Measurements from ENCODE around the gene UBE2H.
"Not testable (repeated sequence)": the region's sequence is repeated elsewhere in the genome, so short reads cannot be mapped to it uniquely, and the experiment has no call there.

UBE2H gene

GRCh38 chr7:129970816-129971215, 18.1 kb upstream of the UBE2H start:
- H3F3A ChIP-seq (ENCODE audit: low read depth) = no peaks in the 10 kb centered on the region

GRCh38 chr7:129969881-129970446, 17.2 kb upstream of the UBE2H start:
- H3K4me3 ChIP-seq (ENCODE audit: low read length, poor library complexity, severe bottlenecking) = no peak overlapping the region
- H3F3A ChIP-seq (ENCODE audit: low read depth) = no peaks in the 10 kb centered on the region
- H3K36me3 ChIP-seq (ENCODE audit: insufficient read depth, low read length) = no peaks in the 10 kb centered on the region
- H3K9ac ChIP-seq (ENCODE audit: low read depth, low read length, poor library complexity, severe bottlenecking) = no peak overlapping the region
- H3K9me3 ChIP-seq (ENCODE audit: insufficient read depth, low read depth, low read length) = no peaks in the 10 kb centered on the region
- no peaks in the 10 kb centered on the region for H3K79me2 ChIP-seq (ENCODE audit: insufficient read depth, low read length)
- no peak overlapping the region for H2AFZ ChIP-seq (ENCODE audit: low read length)
- H3K27me3 ChIP-seq (ENCODE audit: insufficient read depth, low read length, poor library complexity, severe bottlenecking) = no peaks in the 10 kb centered on the region
- no peaks in the 10 kb centered on the region for H3K4me1 ChIP-seq (ENCODE audit: insufficient read depth, low read length, poor library complexity, severe bottlenecking)
- H3K9me2 ChIP-seq (replicated peaks; ENCODE audit: low read depth, low read length) = no peaks in the 10 kb centered on the region
- TF ChIP-seq CTCF (conservative IDR thresholded peaks at IDR 0.05; ENCODE audit: low read length) = no peak
- TF ChIP-seq EZH2phosphoT487 (IDR thresholded peaks at IDR 0.05; ENCODE audit: borderline replicate concordance) = no peak
- no peak overlapping the region for H3K4me2 ChIP-seq (ENCODE audit: low read depth, low read length, poor library complexity, severe bottlenecking)
- H4K20me1 ChIP-seq (ENCODE audit: insufficient read depth, low read length, poor library complexity, severe bottlenecking) = no peaks in the 10 kb centered on the region

More at GRCh38 chr7:129970816-129971215, 18.1 kb upstream of the UBE2H start:
- Histone ChIP-seq H4K20me1 (ENCODE audit: insufficient read depth, low read length, poor library complexity, severe bottlenecking) (no peaks in the 10 kb centered on the region), H3K79me2 (ENCODE audit: insufficient read depth, low read length) (no peaks in the 10 kb centered on the region), H3K9ac (ENCODE audit: low read depth, low read length, poor library complexity, severe bottlenecking) (no peak overlapping the region), H3K4me3 (ENCODE audit: low read length, poor library complexity, severe bottlenecking) (no peak overlapping the region), H3K36me3 (ENCODE audit: insufficient read depth, low read length) (no peaks in the 10 kb centered on the region), H3K9me2 (replicated peaks; ENCODE audit: low read depth, low read length) (no peaks in the 10 kb centered on the region), H3K4me1 (ENCODE audit: insufficient read depth, low read length, poor library complexity, severe bottlenecking) (no peaks in the 10 kb centered on the region), H2AFZ (ENCODE audit: low read length) (no peak overlapping the region), H3K4me2 (ENCODE audit: low read depth, low read length, poor library complexity, severe bottlenecking) (no peak overlapping the region), H3K9me3 (ENCODE audit: insufficient read depth, low read depth, low read length) (no peaks in the 10 kb centered on the region), H3K27me3 (ENCODE audit: insufficient read depth, low read length, poor library complexity, severe bottlenecking) (no peaks in the 10 kb centered on the region)
- no peak for TF ChIP-seq CTCF (conservative IDR thresholded peaks at IDR 0.05; ENCODE audit: low read length)

- H3K27me3 ChIP-seq (ENCODE audit: insufficient read depth, low read length, poor library complexity, severe bottlenecking) = no peaks in the 10 kb centered on the region
- H3K9me2 ChIP-seq (replicated peaks; ENCODE audit: low read depth, low read length) = no peaks in the 10 kb centered on the region
- H3K4me1 ChIP-seq (ENCODE audit: insufficient read depth, low read length, poor library complexity, severe bottlenecking) = no peaks in the 10 kb centered on the region
- no peaks in the 10 kb centered on the region for H4K20me1 ChIP-seq (ENCODE audit: insufficient read depth, low read length, poor library complexity, severe bottlenecking)
- no peak overlapping the region for H2AFZ ChIP-seq (ENCODE audit: low read length)
- no peaks in the 10 kb centered on the region for H3K9me3 ChIP-seq (ENCODE audit: insufficient read depth, low read depth, low read length)
- H3K4me2 ChIP-seq (ENCODE audit: low read depth, low read length, poor library complexity, severe bottlenecking) = no peak overlapping the region
- no peaks in the 10 kb centered on the region for H3F3A ChIP-seq (ENCODE audit: low read depth)
- TF ChIP-seq EZH2phosphoT487 (IDR thresholded peaks at IDR 0.05; ENCODE audit: borderline replicate concordance) = no peak
- no peak for TF ChIP-seq CTCF (conservative IDR thresholded peaks at IDR 0.05; ENCODE audit: low read length)
- H3K79me2 ChIP-seq (ENCODE audit: insufficient read depth, low read length) = no peaks in the 10 kb centered on the region
- no peaks in the 10 kb centered on the region for H3K36me3 ChIP-seq (ENCODE audit: insufficient read depth, low read length)
- no peak overlapping the region for H3K4me3 ChIP-seq (ENCODE audit: low read length, poor library complexity, severe bottlenecking)
- H3K9ac ChIP-seq (ENCODE audit: low read depth, low read length, poor library complexity, severe bottlenecking) = no peak overlapping the region
These were observed 16.0 kb upstream of the UBE2H start for GRCh38 chr7:129968592-129969383.

GRCh38 chr7:129960204-129960475, 7.4 kb upstream of the UBE2H start:
- H3K4me3 ChIP-seq (ENCODE audit: low read length, poor library complexity, severe bottlenecking); H4K20me1 ChIP-seq (ENCODE audit: insufficient read depth, low read length, poor library complexity, severe bottlenecking); H3K27me3 ChIP-seq (ENCODE audit: insufficient read depth, low read length, poor library complexity, severe bottlenecking); H3K4me2 ChIP-seq (ENCODE audit: low read depth, low read length, poor library complexity, severe bottlenecking); H3K9ac ChIP-seq (ENCODE audit: low read depth, low read length, poor library complexity, severe bottlenecking); H3K36me3 ChIP-seq (ENCODE audit: insufficient read depth, low read length); H3F3A ChIP-seq (ENCODE audit: low read depth); H3K4me1 ChIP-seq (ENCODE audit: insufficient read depth, low read length, poor library complexity, severe bottlenecking); H2AFZ ChIP-seq (ENCODE audit: low read length); H3K9me3 ChIP-seq (ENCODE audit: insufficient read depth, low read depth, low read length); H3K79me2 ChIP-seq (ENCODE audit: insufficient read depth, low read length); H3K9me2 ChIP-seq (replicated peaks; ENCODE audit: low read depth, low read length): not testable (repeated sequence)

Data from Loucy (cell line).